HepG2 (cell line): ENCODE data around the gene PLSCR5. TPM values are rescaled to one million over a fixed set of nuclear protein-coding genes. Genes with fewer than 3 reads are reported as not detected.

Experiments used
- ATAC-seq: fragments of 200-7000 bp; cut with Tn5 transposase; 3 replicates; pipeline ENCODE4 v1.9.1; 2020; ENCODE audit warnings: mild to moderate bottlenecking, moderate library complexity
- BruUV-seq: library from RNA; stranded (reverse); fragments of 400-500 nt; replicated peaks from 2 replicates; lab custom pipeline; 2021; lab: Mats Ljungman, UMichigan
- CTCF ChIA-PET: fragments of 300-600 bp; formaldehyde crosslinking; extraction: SDS; loops from one replicate; lab custom pipeline; 2021; ENCODE audit warnings: low total read pairs, inconsistent platforms, low intra/inter-chr PET ratio; lab: Yijun Ruan, JAX
- POLR2A ChIA-PET: fragments of 350-600 bp; sonication (Branson Sonifier 250); formaldehyde crosslinking; loops from one replicate; lab custom pipeline; 2020; ENCODE audit warnings: antibody characterized with exemption, inconsistent platforms; lab: Yijun Ruan, JAX
- DNase-seq: peaks from one replicate; pipeline ENCODE4 v3.0.0-alpha.2; 2015; ENCODE audit warnings: low spot score
- FAIRE-seq: peaks from 3 replicates; lab custom pipeline; 2011; peaks lifted over from hg19 to GRCh38; lab: Jason Lieb, UNC
- H2AFZ ChIP-seq: one replicate; pipeline ENCODE4 v1.6.1; 2011; ENCODE audit warnings: low read length, inconsistent platforms
- H3K27ac ChIP-seq: fragments of 300-600 bp; 3 replicates; pipeline ENCODE4 v1.8.0; 2011; ENCODE audit warnings: mixed run types, mild to moderate bottlenecking, mixed read lengths, low read length, inconsistent platforms; ENCODE audit not compliant: insufficient read depth; ENCODE audit errors: extremely low read length
- H3K27me3 ChIP-seq, 2 experiments: fragments of 200-600 bp in 1 of 2; 2 replicates in 1 of 2; 3 replicates in 1 of 2; pipeline versions ENCODE4 v1.6.0 to v1.8.0; 2011; ENCODE audit warnings: low read length in 2 of 2, mild to moderate bottlenecking in 2 of 2, moderate library complexity in 2 of 2, inconsistent platforms in 1 of 2; ENCODE audit not compliant: insufficient read depth in 2 of 2, control insufficient read depth in 1 of 2
- H3K36me3 ChIP-seq, 2 experiments: fragments of 200-600 bp in 1 of 2; replicated peaks in 1 of 2; 2 replicates in 1 of 2; 3 replicates in 1 of 2; pipeline versions ENCODE4 v1.5.1 to v1.8.0; 2011; ENCODE audit warnings: low read length in 2 of 2, inconsistent platforms in 1 of 2; ENCODE audit not compliant: insufficient read depth in 2 of 2, control insufficient read depth in 1 of 2
- H3K4me1 ChIP-seq: 2 replicates; pipeline ENCODE4 v1.5.1; 2012; ENCODE audit warnings: low read length, inconsistent platforms; ENCODE audit not compliant: insufficient read depth
- H3K4me2 ChIP-seq: 2 replicates; pipeline ENCODE4 v1.6.0; 2011; ENCODE audit warnings: low read depth, low read length, inconsistent platforms
- H3K4me3 ChIP-seq, 3 experiments: fragments of 200-600 bp in 1 of 3; sonication (generic), shearing (Covaris generic) in 1 of 3; replicated peaks in 1 of 3; 2 replicates each; pipeline ENCODE4 v1.5.1; 2011 to 2016; ENCODE audit warnings: low read length in 3 of 3, inconsistent platforms in 2 of 3, low read depth in 2 of 3, mild to moderate bottlenecking in 2 of 3, control low read depth in 1 of 3, mixed read lengths in 1 of 3; ENCODE audit not compliant: insufficient read depth in 1 of 3
- H3K79me2 ChIP-seq: one replicate; pipeline ENCODE4 v1.6.1; 2011; ENCODE audit warnings: low read length, inconsistent platforms; ENCODE audit not compliant: insufficient read depth
- H3K9ac ChIP-seq: 2 replicates; pipeline ENCODE4 v1.6.0; 2011; ENCODE audit warnings: mild to moderate bottlenecking, low read depth, low read length, inconsistent platforms; ENCODE audit not compliant: insufficient read depth
- H3K9me3 ChIP-seq: 2 replicates; pipeline ENCODE4 v1.5.1; 2012; ENCODE audit warnings: mild to moderate bottlenecking, low read length
- H4K20me1 ChIP-seq: 2 replicates; pipeline ENCODE4 v1.6.0; 2011; ENCODE audit warnings: inconsistent platforms, mild to moderate bottlenecking, low read length, moderate library complexity; ENCODE audit not compliant: insufficient read depth
- MBNL3 ChIP-seq: fragments of 250-450 bp; sonication (Bioruptor Pico); conservative IDR thresholded peaks from 2 replicates; pipeline ENCODE4 v1.8.0; 2022; ENCODE audit warnings: mild to moderate bottlenecking, inconsistent platforms
- RARA ChIP-seq: IDR thresholded peaks from 2 replicates; pipeline ENCODE4 v1.6.1; 2016; ENCODE audit warnings: missing genetic modification reagents, missing compliant biosample characterization
- RFX1 ChIP-seq: fragments of 450-650 bp; IDR thresholded peaks from 2 replicates; pipeline ENCODE4 v1.6.1; 2017
- SRY ChIP-seq: sonication (generic); formaldehyde crosslinking; IDR thresholded peaks from 2 replicates; pipeline ENCODE4 v1.8.0; 2022; ENCODE audit warnings: mild to moderate bottlenecking, missing genetic modification reagents
- ZNF556 ChIP-seq: sonication (generic); formaldehyde crosslinking; IDR thresholded peaks from 2 replicates; pipeline ENCODE4 v1.4.0; 2020; ENCODE audit warnings: mild to moderate bottlenecking, missing genetic modification reagents, borderline replicate concordance
- ZNF672 ChIP-seq: sonication (generic); formaldehyde crosslinking; IDR thresholded peaks from 2 replicates; pipeline ENCODE4 v1.8.1; 2022; ENCODE audit warnings: missing genetic modification reagents
- WGBS: methylation state at CpG from one replicate; pipeline ENCODE4 v1.1.6; 2017; ENCODE audit warnings: low lambda C conversion rate; 5-methylcytosine and 5-hydroxymethylcytosine counted together
- in situ Hi-C: cut with HindIII; loops from 2 replicates; pipeline ENCODE4 v1.10.0; 2017; ENCODE audit warnings: low pct_unique_long_range_greater_than_20kb; ENCODE audit not compliant: extremely low pct_ligation_motif_present
- intact Hi-C: fragments of 100-400 bp; cut with micrococcal nuclease; formaldehyde crosslinking; loops from one replicate; pipeline ENCODE4 v1.10.0; 2022; ENCODE audit not compliant: unreplicated experiment
- polyA plus RNA-seq, 8 experiments: library from polyadenylated mRNA; depleted of rRNA in 3 of 8; stranded (reverse) in 7 of 8; unstranded in 1 of 8; fragments of >200 nt; fragmentation: Illumina TruSeq in 4 of 8; extraction: Trizol in 4 of 8; gene quantifications; 2 replicates each; pipeline versions ENCODE4 v1.2.1 to v1.2.3, GENCODE V29; 2011 to 2016; ENCODE audit warnings: low read depth in 4 of 8, missing spikeins in 1 of 8, mixed read lengths in 1 of 8; ENCODE audit not compliant: insufficient read depth in 1 of 8
- total RNA-seq, 5 experiments: library from RNA; depleted of rRNA; stranded (reverse); fragments of >200 nt; fragmentation: Illumina TruSeq; extraction: Trizol; gene quantifications; 2 replicates each; pipeline ENCODE4 v1.2.3, GENCODE V29; 2016; ENCODE audit warnings: low read depth in 1 of 5
- TF ChIP-seq, protein P1 (sequence below): sonication (generic); formaldehyde crosslinking; IDR thresholded peaks from 2 replicates; pipeline ENCODE4 v1.5.0; 2020; ENCODE audit warnings: mild to moderate bottlenecking, low read depth, missing genetic modification reagents, borderline replicate concordance
- TF ChIP-seq, protein P2 (sequence below): sonication (generic); formaldehyde crosslinking; IDR thresholded peaks from 2 replicates; pipeline ENCODE4 v1.8.1; 2023; ENCODE audit warnings: mild to moderate bottlenecking, missing genetic modification reagents
- TF ChIP-seq, protein P3 (sequence below): IDR thresholded peaks from 2 replicates; pipeline ENCODE4 v1.4.0; 2020; ENCODE audit warnings: mild to moderate bottlenecking, missing genetic modification reagents

Gene PLSCR5
- total and polyA plus RNA-seq, 2 of the 13 experiments (the other 11 are each of a cell fraction or from before 2014, with no cell fraction given): 0.50 TPM; not detected in 1

DNA sequence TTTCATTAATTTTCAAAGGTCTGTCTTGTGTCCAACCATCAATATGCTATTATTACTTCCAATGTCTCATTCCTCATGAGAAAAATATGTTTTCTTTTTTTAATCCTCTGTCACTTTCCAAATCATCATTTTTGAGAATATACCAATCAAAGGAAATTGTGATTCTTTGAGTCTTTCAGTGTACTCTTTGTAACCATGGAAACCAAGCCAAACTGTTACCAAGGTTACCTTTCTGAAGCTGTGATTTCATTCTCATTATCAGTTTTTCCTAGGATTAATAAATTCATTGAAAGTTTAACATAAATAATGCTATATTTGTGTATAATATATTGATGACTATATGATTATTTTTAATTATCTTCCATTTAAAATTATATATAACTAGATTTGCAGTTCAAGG is 16.6 kb upstream of the PLSCR5 start:
- BruUV-seq: no TSS peak

DNA sequence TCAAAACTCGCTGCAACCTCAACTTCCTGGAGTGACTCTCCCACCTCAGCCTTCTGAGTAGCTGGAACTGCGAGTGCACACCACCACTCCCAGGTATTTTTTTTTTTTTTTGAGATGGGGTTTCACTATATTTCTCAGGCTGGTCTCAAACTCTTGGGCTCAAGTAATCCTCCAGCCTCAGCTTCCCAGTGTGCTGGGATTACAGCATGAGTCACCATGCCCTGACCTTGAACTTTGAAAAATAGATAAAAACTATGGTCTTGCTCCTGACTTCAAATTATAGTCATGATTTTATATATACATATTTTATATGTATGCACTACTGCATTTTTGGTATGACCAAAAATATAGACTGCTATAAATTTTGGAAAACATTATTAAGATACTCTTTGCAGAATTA is 6.9 kb upstream of the PLSCR5 start:
- Histone ChIP-seq H2AFZ (no peak overlapping the region), H3K36me3 (no peaks in the 10 kb centered on the region), H3K9me3 (no peaks in the 10 kb centered on the region), H3K4me1 (no peaks in the 10 kb centered on the region), H3K9ac (no peak overlapping the region), H3K79me2 (no peaks in the 10 kb centered on the region), H3K4me3 (no peak overlapping the region), H3K27me3 (no peaks in the 10 kb centered on the region), H3K27ac (no peak overlapping the region), H4K20me1 (no peaks in the 10 kb centered on the region), H3K4me2 (no peak overlapping the region)
- in situ Hi-C loops (no loop called here), intact Hi-C loops (no loop called here)
- ATAC-seq: no peak
- WGBS: 5% methylated on average over 2 of the region's 2 CpGs
- ChIA-PET POLR2A (no interaction called here), CTCF (no interaction called here)
- BruUV-seq: no TSS peak
- no peak for DNase-seq
- no peak for FAIRE-seq
- TF ChIP-seq RARA (CRISPR knock-in tag): peak; percentile 82
- TF ChIP-seq ZNF556: no peak
- TF ChIP-seq, protein P1, sequence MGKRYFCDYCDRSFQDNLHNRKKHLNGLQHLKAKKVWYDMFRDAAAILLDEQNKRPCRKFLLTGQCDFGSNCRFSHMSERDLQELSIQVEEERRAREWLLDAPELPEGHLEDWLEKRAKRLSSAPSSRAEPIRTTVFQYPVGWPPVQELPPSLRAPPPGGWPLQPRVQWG (CRISPR knock-in tag): no peak
- TF ChIP-seq, protein P2, sequence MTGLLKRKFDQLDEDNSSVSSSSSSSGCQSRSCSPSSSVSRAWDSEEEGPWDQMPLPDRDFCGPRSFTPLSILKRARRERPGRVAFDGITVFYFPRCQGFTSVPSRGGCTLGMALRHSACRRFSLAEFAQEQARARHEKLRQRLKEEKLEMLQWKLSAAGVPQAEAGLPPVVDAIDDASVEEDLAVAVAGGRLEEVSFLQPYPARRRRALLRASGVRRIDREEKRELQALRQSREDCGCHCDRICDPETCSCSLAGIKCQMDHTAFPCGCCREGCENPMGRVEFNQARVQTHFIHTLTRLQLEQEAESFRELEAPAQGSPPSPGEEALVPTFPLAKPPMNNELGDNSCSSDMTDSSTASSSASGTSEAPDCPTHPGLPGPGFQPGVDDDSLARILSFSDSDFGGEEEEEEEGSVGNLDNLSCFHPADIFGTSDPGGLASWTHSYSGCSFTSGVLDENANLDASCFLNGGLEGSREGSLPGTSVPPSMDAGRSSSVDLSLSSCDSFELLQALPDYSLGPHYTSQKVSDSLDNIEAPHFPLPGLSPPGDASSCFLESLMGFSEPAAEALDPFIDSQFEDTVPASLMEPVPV (CRISPR knock-in tag): no peak
- TF ChIP-seq MBNL3 (CRISPR knock-in tag): no peak
- TF ChIP-seq SRY: no peak
- no peak for TF ChIP-seq ZNF672 (CRISPR knock-in tag)

More for the DNA sequence above, 16.6 kb upstream of the PLSCR5 start:
- TF ChIP-seq, protein P3, sequence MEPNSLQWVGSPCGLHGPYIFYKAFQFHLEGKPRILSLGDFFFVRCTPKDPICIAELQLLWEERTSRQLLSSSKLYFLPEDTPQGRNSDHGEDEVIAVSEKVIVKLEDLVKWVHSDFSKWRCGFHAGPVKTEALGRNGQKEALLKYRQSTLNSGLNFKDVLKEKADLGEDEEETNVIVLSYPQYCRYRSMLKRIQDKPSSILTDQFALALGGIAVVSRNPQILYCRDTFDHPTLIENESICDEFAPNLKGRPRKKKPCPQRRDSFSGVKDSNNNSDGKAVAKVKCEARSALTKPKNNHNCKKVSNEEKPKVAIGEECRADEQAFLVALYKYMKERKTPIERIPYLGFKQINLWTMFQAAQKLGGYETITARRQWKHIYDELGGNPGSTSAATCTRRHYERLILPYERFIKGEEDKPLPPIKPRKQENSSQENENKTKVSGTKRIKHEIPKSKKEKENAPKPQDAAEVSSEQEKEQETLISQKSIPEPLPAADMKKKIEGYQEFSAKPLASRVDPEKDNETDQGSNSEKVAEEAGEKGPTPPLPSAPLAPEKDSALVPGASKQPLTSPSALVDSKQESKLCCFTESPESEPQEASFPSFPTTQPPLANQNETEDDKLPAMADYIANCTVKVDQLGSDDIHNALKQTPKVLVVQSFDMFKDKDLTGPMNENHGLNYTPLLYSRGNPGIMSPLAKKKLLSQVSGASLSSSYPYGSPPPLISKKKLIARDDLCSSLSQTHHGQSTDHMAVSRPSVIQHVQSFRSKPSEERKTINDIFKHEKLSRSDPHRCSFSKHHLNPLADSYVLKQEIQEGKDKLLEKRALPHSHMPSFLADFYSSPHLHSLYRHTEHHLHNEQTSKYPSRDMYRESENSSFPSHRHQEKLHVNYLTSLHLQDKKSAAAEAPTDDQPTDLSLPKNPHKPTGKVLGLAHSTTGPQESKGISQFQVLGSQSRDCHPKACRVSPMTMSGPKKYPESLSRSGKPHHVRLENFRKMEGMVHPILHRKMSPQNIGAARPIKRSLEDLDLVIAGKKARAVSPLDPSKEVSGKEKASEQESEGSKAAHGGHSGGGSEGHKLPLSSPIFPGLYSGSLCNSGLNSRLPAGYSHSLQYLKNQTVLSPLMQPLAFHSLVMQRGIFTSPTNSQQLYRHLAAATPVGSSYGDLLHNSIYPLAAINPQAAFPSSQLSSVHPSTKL (CRISPR knock-in tag): no peak
- TF ChIP-seq RFX1: peak; percentile 35; the same call in 1 of the 2 replicates
- no peaks in the 10 kb centered on the region for H3K36me3 ChIP-seq
- intact Hi-C loops: no loop called here
- no peak overlapping the region for H2AFZ ChIP-seq
- no peaks in the 10 kb centered on the region for H4K20me1 ChIP-seq
- no peak for DNase-seq
- no peak overlapping the region for H3K4me3 ChIP-seq
- H3K9me3 ChIP-seq: no peaks in the 10 kb centered on the region
- no peak overlapping the region for H3K9ac ChIP-seq
- H3K4me1 ChIP-seq: peaks cover 32% of the 10 kb centered on the region
- in situ Hi-C loops: no loop called here
- CTCF ChIA-PET: no interaction called here
- FAIRE-seq: no peak
- ATAC-seq: no peak
- no peaks in the 10 kb centered on the region; a peak in 2 of 5 replicates for H3K27me3 ChIP-seq
- H3K27ac ChIP-seq: no peak overlapping the region
- POLR2A ChIA-PET: no interaction called here
- H3K4me2 ChIP-seq: no peak overlapping the region
- H3K79me2 ChIP-seq: no peaks in the 10 kb centered on the region
